ENCODE results near the gene ZNF428. TPM values are rescaled to one million over a fixed set of nuclear protein-coding genes. Genes with fewer than 3 reads are reported as not detected.

Gene ZNF428
- total and polyA plus RNA-seq, 2 of the 4 experiments (the other 2 are of a cell fraction), result 9.9 to 32.3 TPM

- Histone ChIP-seq H3K27me3 (ENCODE audit: control insufficient read depth, insufficient read depth, low read length) (no peaks in the 10 kb centered on the region), H2BK15ac (ENCODE audit: low read depth, low read length) (no peak overlapping the region), H3K4ac (ENCODE audit: low read depth, low read length) (no peak overlapping the region), H3K18ac (ENCODE audit: low read depth, low read length) (no peak overlapping the region), H3K36me3 (ENCODE audit: control insufficient read depth, insufficient read depth, low read length) (peaks cover 50% of the 10 kb centered on the region), H3K23ac (ENCODE audit: low read depth, low read length) (no peak overlapping the region), H3K9me3 (ENCODE audit: control insufficient read depth, insufficient read depth, low read length) (no peaks in the 10 kb centered on the region), H3K9ac (ENCODE audit: low read depth, low read length) (no peak overlapping the region), H4K91ac (ENCODE audit: insufficient read depth, low read depth, low read length) (no peak overlapping the region), H4K8ac (ENCODE audit: low read depth in 2 of 2, low read length in 2 of 2) (no peak overlapping the region), H3K4me1 (ENCODE audit: control insufficient read depth, insufficient read depth, low read length) (peaks cover 1% of the 10 kb centered on the region; the same call in 1 of the 2 replicates), H3K56ac (ENCODE audit: extremely low read depth, insufficient read depth, low read length) (no peak overlapping the region), H2AFZ (replicated peaks; ENCODE audit: low read length, poor library complexity) (no peak overlapping the region), H3K27ac (ENCODE audit: insufficient read depth, low read length) (no peak overlapping the region), H2AK9ac (replicated peaks; ENCODE audit: low read depth, low read length, poor library complexity) (no peak overlapping the region), H3K79me1 (ENCODE audit: low read depth in 1 of 2, low read length in 2 of 2) (peaks cover 19 to 63% of the 10 kb centered on the region in 2 experiments), H3K9me1 (ENCODE audit: insufficient read depth, low read length) (peaks cover 8% of the 10 kb centered on the region; the same call in 1 of the 2 replicates), H2BK20ac (ENCODE audit: low read depth, low read length) (no peak overlapping the region), H2BK5ac (ENCODE audit: low read depth, low read length, poor library complexity, severe bottlenecking) (no peak overlapping the region), H2AK5ac (ENCODE audit: low read depth, low read length) (no peak overlapping the region), H2BK120ac (ENCODE audit: low read depth, low read length) (no peak overlapping the region), H4K5ac (ENCODE audit: low read depth, low read length) (no peak overlapping the region), H3K14ac (replicated peaks; ENCODE audit: low read depth, low read length) (no peak overlapping the region), H4K20me1 (ENCODE audit: insufficient read depth, low read length) (peaks cover 10% of the 10 kb centered on the region), H3K4me3 (ENCODE audit: insufficient read depth, low read depth, low read length) (no peak overlapping the region), H3K4me2 (ENCODE audit: low read depth, low read length) (no peak overlapping the region)
- WGBS, 2 experiments (ENCODE audit: extremely low coverage in 2 of 2, insufficient read length in 1 of 2), result 100% methylated on average over 2 of the region's 6 CpGs; no CpG with 5 or more reads in 1 of the 2 experiments
- POLR2A ChIA-PET (ENCODE audit: unreplicated experiment), result no interaction called here
- TF ChIP-seq RAD21 (IDR thresholded peaks at IDR 0.05; ENCODE audit: low read length) (no peak), USF2 (IDR thresholded peaks at IDR 0.05; ENCODE audit: low read depth, low read length) (no peak), CHD1 (IDR thresholded peaks at IDR 0.05; ENCODE audit: low read depth, low read length) (no peak), SMC3 (IDR thresholded peaks at IDR 0.05; ENCODE audit: low read depth, low read length) (no peak), MXI1 (IDR thresholded peaks at IDR 0.05; ENCODE audit: borderline replicate concordance, low read depth, low read length) (no peak), RFX5 (IDR thresholded peaks at IDR 0.05; ENCODE audit: low read depth, low read length) (no peak), MAFK (IDR thresholded peaks at IDR 0.05; ENCODE audit: low read depth, low read length) (no peak), BHLHE40 (IDR thresholded peaks at IDR 0.05; ENCODE audit: low read depth, low read length) (no peak), POLR2A (IDR thresholded peaks at IDR 0.05; ENCODE audit: low read depth, low read length) (no peak), MAZ (IDR thresholded peaks at IDR 0.05; ENCODE audit: borderline replicate concordance, low read depth, low read length) (no peak), CTCF (conservative IDR thresholded peaks at IDR 0.05; ENCODE audit: low read depth, low read length) (no peak), RCOR1 (IDR thresholded peaks at IDR 0.05; ENCODE audit: insufficient replicate concordance, low read length) (no peak), FOS (IDR thresholded peaks at IDR 0.05; ENCODE audit: low read depth, low read length) (no peak)
- BruUV-seq (replicated peaks), result no TSS peak
- intact Hi-C loops (cut with micrococcal nuclease) (no loop called here), dilution Hi-C loops (cut with HindIII; ENCODE audit: low sequenced_read_pairs, unreplicated experiment) (no loop called here), in situ Hi-C loops (cut with MboI; ENCODE audit: low sequenced_read_pairs) (no loop called here)
- ATAC-seq (ENCODE audit: low read depth), result no peak
- CTCF ChIA-PET, result no interaction called here
- no peak for DNase-seq
Measured at GRCh38 chr19:43589678-43590077, 29.8 kb downstream of the ZNF428 start.

All from IMR-90 (cell line).